ENCODE results near the gene CDH20.

CDH20 gene

GRCh38 chr18:61543518-61543917 is 210.3 kb downstream of the CDH20 start:
- H3K4me1 ChIP-seq, result no peaks in the 10 kb centered on the region; the same call in 1 of the 2 replicates
- H3K36me3 ChIP-seq, result no peaks in the 10 kb centered on the region
- no peak for TF ChIP-seq Cebpa-rat (IDR thresholded peaks at IDR 0.05)
- H3K27me3 ChIP-seq, result no peaks in the 10 kb centered on the region
- no peak overlapping the region for H3K9ac ChIP-seq
- H4K20me1 ChIP-seq, result no peaks in the 10 kb centered on the region
- no peak overlapping the region for H3K4me3 ChIP-seq
- no peaks in the 10 kb centered on the region for H3K9me3 ChIP-seq
- H3K4me2 ChIP-seq, result no peak overlapping the region
- H3K27ac ChIP-seq, result no peak overlapping the region

- H3K4me2 ChIP-seq, result no peak overlapping the region
Measured at GRCh38 chr18:61544178-61544577, 210.9 kb downstream of the CDH20 start.

GRCh38 chr18:61545281-61546245 is 212.3 kb downstream of the CDH20 start:
- no peaks in the 10 kb centered on the region; the same call in 1 of the 2 replicates for H3K4me1 ChIP-seq
- H3K9me3 ChIP-seq, result no peaks in the 10 kb centered on the region
- no peaks in the 10 kb centered on the region for H3K27me3 ChIP-seq
- H3K9ac ChIP-seq, result no peak overlapping the region
- no peak for TF ChIP-seq Cebpa-rat (IDR thresholded peaks at IDR 0.05)
- H3K36me3 ChIP-seq, result no peaks in the 10 kb centered on the region
- no peak overlapping the region for H3K27ac ChIP-seq
- no peak overlapping the region for H3K4me3 ChIP-seq
- no peak overlapping the region for H3K4me2 ChIP-seq
- no peaks in the 10 kb centered on the region for H4K20me1 ChIP-seq

More at GRCh38 chr18:61544178-61544577, 210.9 kb downstream of the CDH20 start:
- Histone ChIP-seq H3K9me3 (no peaks in the 10 kb centered on the region), H3K4me3 (no peak overlapping the region), H3K27me3 (no peaks in the 10 kb centered on the region), H3K4me1 (no peaks in the 10 kb centered on the region; the same call in 1 of the 2 replicates), H4K20me1 (no peaks in the 10 kb centered on the region), H3K36me3 (no peaks in the 10 kb centered on the region), H3K9ac (no peak overlapping the region), H3K27ac (no peak overlapping the region)
- no peak for TF ChIP-seq Cebpa-rat (IDR thresholded peaks at IDR 0.05)

GRCh38 chr18:61546590-61546989 is 213.4 kb downstream of the CDH20 start:
- no peak overlapping the region for H3K4me2 ChIP-seq
- H3K36me3 ChIP-seq, result no peaks in the 10 kb centered on the region
- no peaks in the 10 kb centered on the region for H3K27me3 ChIP-seq
- H3K4me3 ChIP-seq, result no peak overlapping the region
- no peak for TF ChIP-seq Cebpa-rat (IDR thresholded peaks at IDR 0.05)
- no peak overlapping the region for H3K9ac ChIP-seq
- no peaks in the 10 kb centered on the region for H3K9me3 ChIP-seq
- H4K20me1 ChIP-seq, result no peaks in the 10 kb centered on the region
- H3K27ac ChIP-seq, result no peak overlapping the region
- H3K4me1 ChIP-seq, result no peaks in the 10 kb centered on the region; the same call in 1 of the 2 replicates

GRCh38 chr18:61549416-61549815 is 216.2 kb downstream of the CDH20 start:
- Histone ChIP-seq H3K4me2 (no peak overlapping the region), H3K27ac (no peak overlapping the region), H3K9me3 (no peaks in the 10 kb centered on the region), H3K9ac (no peak overlapping the region), H3K27me3 (no peaks in the 10 kb centered on the region), H3K36me3 (no peaks in the 10 kb centered on the region), H3K4me1 (no peaks in the 10 kb centered on the region; the same call in 1 of the 2 replicates), H3K4me3 (no peak overlapping the region), H4K20me1 (no peaks in the 10 kb centered on the region)
- no peak for TF ChIP-seq Cebpa-rat (IDR thresholded peaks at IDR 0.05)

GRCh38 chr18:61549889-61550288 is 216.7 kb downstream of the CDH20 start:
- no peaks in the 10 kb centered on the region for H3K27me3 ChIP-seq
- no peak overlapping the region for H3K9ac ChIP-seq
- H3K4me2 ChIP-seq, result no peak overlapping the region
- H3K4me3 ChIP-seq, result no peak overlapping the region
- no peaks in the 10 kb centered on the region for H3K9me3 ChIP-seq
- no peaks in the 10 kb centered on the region for H4K20me1 ChIP-seq
- no peaks in the 10 kb centered on the region for H3K4me1 ChIP-seq
- no peaks in the 10 kb centered on the region for H3K36me3 ChIP-seq
- TF ChIP-seq Cebpa-rat (IDR thresholded peaks at IDR 0.05), result no peak
- no peak overlapping the region for H3K27ac ChIP-seq

GRCh38 chr18:61551586-61551985 is 218.4 kb downstream of the CDH20 start:
- no peak for TF ChIP-seq Cebpa-rat (IDR thresholded peaks at IDR 0.05)

GRCh38 chr18:61553045-61553659 is 219.9 kb downstream of the CDH20 start:
- H3K27ac ChIP-seq, result no peak overlapping the region
- no peak overlapping the region for H3K4me2 ChIP-seq
- H3K27me3 ChIP-seq, result no peaks in the 10 kb centered on the region
- H3K4me1 ChIP-seq, result no peaks in the 10 kb centered on the region
- no peak overlapping the region for H3K4me3 ChIP-seq
- no peak overlapping the region for H3K9ac ChIP-seq
- TF ChIP-seq Cebpa-rat (IDR thresholded peaks at IDR 0.05), result no peak
- no peaks in the 10 kb centered on the region for H4K20me1 ChIP-seq
- H3K36me3 ChIP-seq, result no peaks in the 10 kb centered on the region
- H3K9me3 ChIP-seq, result no peaks in the 10 kb centered on the region

More at GRCh38 chr18:61551586-61551985, 218.4 kb downstream of the CDH20 start:
- Histone ChIP-seq H4K20me1 (no peaks in the 10 kb centered on the region), H3K27ac (no peak overlapping the region), H3K27me3 (no peaks in the 10 kb centered on the region), H3K36me3 (no peaks in the 10 kb centered on the region), H3K4me1 (no peaks in the 10 kb centered on the region), H3K4me2 (no peak overlapping the region), H3K9me3 (no peaks in the 10 kb centered on the region), H3K9ac (no peak overlapping the region), H3K4me3 (no peak overlapping the region)

GRCh38 chr18:61554117-61554776 is 221.0 kb downstream of the CDH20 start:
- no peaks in the 10 kb centered on the region for H4K20me1 ChIP-seq

More at GRCh38 chr18:61554117-61554776, 221.0 kb downstream of the CDH20 start:
- Histone ChIP-seq H3K9me3 (no peaks in the 10 kb centered on the region), H3K9ac (no peak overlapping the region), H3K4me3 (no peak overlapping the region), H3K4me2 (no peak overlapping the region), H3K36me3 (no peaks in the 10 kb centered on the region), H3K27me3 (no peaks in the 10 kb centered on the region), H3K27ac (no peak overlapping the region), H3K4me1 (no peaks in the 10 kb centered on the region)
- TF ChIP-seq Cebpa-rat (IDR thresholded peaks at IDR 0.05), result no peak

Data from BLaER1 (cell line).